HG03575 (cell line): ENCODE results near the gene UHRF1.

Source experiments
- ATAC-seq: cut with Tn5 transposase; IDR thresholded peaks from one replicate; pipeline ENCODE4 v1.9.1; 2021; ENCODE audit not compliant: unreplicated experiment, insufficient number of reproducible peaks, low FRiP score; ENCODE audit errors: extremely low read depth

Gene UHRF1

GRCh38 chr19:5006201-5006600 is 96.9 kb downstream of the UHRF1 start:
- no peak for ATAC-seq

- no peak for ATAC-seq
These were observed 97.5 kb downstream of the UHRF1 start for GRCh38 chr19:5006821-5007220.
